HCT116 (cell line): Measurements from ENCODE around the gene IFNL1.

Experiments used
- RAD21 ChIP-seq: IDR thresholded peaks from 2 replicates; pipeline ENCODE4 v1.6.1; 2012; ENCODE audit warnings: low read depth, mild to moderate bottlenecking
- TCF7L2 ChIP-seq: IDR thresholded peaks from 2 replicates; pipeline ENCODE4 v1.7.0; 2011; ENCODE audit warnings: borderline replicate concordance, inconsistent platforms; ENCODE audit not compliant: insufficient read depth, insufficient read length; ENCODE audit errors: extremely low read depth
- TF ChIP-seq, protein P1 (sequence below): IDR thresholded peaks from 2 replicates; pipeline ENCODE4 v1.6.1; 2012
- TF ChIP-seq, protein P2 (sequence below), 3 experiments: fragments of 200-600 bp in 1 of 3; sonication (generic) in 1 of 3; IDR thresholded peaks in 2 of 3; conservative IDR thresholded peaks in 1 of 3; 2 replicates each; pipeline ENCODE4 v1.5.1; 2012 to 2017; ENCODE audit warnings: low read depth in 2 of 3, low read length in 2 of 3, antibody characterized with exemption in 1 of 3, borderline replicate concordance in 1 of 3, control low read depth in 1 of 3, mild to moderate bottlenecking in 1 of 3, mixed read lengths in 1 of 3, mixed run types in 1 of 3, moderate library complexity in 1 of 3; ENCODE audit not compliant: insufficient read depth in 1 of 3

- TF ChIP-seq TCF7L2 = no peak
- TF ChIP-seq, protein P1, sequence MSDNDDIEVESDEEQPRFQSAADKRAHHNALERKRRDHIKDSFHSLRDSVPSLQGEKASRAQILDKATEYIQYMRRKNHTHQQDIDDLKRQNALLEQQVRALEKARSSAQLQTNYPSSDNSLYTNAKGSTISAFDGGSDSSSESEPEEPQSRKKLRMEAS = no peak
- TF ChIP-seq, protein P2, sequence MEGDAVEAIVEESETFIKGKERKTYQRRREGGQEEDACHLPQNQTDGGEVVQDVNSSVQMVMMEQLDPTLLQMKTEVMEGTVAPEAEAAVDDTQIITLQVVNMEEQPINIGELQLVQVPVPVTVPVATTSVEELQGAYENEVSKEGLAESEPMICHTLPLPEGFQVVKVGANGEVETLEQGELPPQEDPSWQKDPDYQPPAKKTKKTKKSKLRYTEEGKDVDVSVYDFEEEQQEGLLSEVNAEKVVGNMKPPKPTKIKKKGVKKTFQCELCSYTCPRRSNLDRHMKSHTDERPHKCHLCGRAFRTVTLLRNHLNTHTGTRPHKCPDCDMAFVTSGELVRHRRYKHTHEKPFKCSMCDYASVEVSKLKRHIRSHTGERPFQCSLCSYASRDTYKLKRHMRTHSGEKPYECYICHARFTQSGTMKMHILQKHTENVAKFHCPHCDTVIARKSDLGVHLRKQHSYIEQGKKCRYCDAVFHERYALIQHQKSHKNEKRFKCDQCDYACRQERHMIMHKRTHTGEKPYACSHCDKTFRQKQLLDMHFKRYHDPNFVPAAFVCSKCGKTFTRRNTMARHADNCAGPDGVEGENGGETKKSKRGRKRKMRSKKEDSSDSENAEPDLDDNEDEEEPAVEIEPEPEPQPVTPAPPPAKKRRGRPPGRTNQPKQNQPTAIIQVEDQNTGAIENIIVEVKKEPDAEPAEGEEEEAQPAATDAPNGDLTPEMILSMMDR (IDR thresholded peaks at IDR 0.05 in 2 of 3, conservative IDR thresholded peaks at IDR 0.05 in 1 of 3; ENCODE audit: borderline replicate concordance in 1 of 3, insufficient read depth in 1 of 3, low read depth in 2 of 3, low read length in 2 of 3) = no peak
- TF ChIP-seq RAD21 = no peak
Observed at GRCh38 chr19:39325778-39326665, 29.8 kb downstream of the IFNL1 start.
